WERI-Rb-1 (cell line): ENCODE results near the gene BPNT1.
A peak's percentile ranks its signal among the peaks of the same experiment; 100 is the strongest.
"Not testable (repeated sequence)": the region's sequence is repeated elsewhere in the genome, so short reads cannot be mapped to it uniquely, and the experiment has no call there.

Experiments used
- DNase-seq: peaks from one replicate; pipeline ENCODE4 v3.0.0-alpha.2; 2020
- H3K27ac ChIP-seq: fragments of 250-450 bp; sonication (Bioruptor Pico); 2 replicates; pipeline ENCODE4 v1.5.1; 2020; ENCODE audit warnings: mild to moderate bottlenecking, moderate library complexity
- H3K27me3 ChIP-seq: fragments of 250-450 bp; sonication (Bioruptor Pico); 2 replicates; pipeline ENCODE4 v1.5.1; 2021; ENCODE audit warnings: mild to moderate bottlenecking, low read depth, moderate library complexity; ENCODE audit not compliant: insufficient read depth, severe bottlenecking
- H3K36me3 ChIP-seq: fragments of 250-450 bp; sonication (Bioruptor Pico); 2 replicates; pipeline ENCODE4 v1.5.1; 2020; ENCODE audit warnings: mild to moderate bottlenecking, moderate library complexity
- H3K4me3 ChIP-seq: 2 replicates; pipeline ENCODE4 v1.5.1; 2011; ENCODE audit warnings: low read depth, mild to moderate bottlenecking, control low read depth, low read length
- H3K9me3 ChIP-seq: fragments of 250-450 bp; sonication (Bioruptor Pico); 2 replicates; pipeline ENCODE4 v1.5.1; 2021; ENCODE audit warnings: mild to moderate bottlenecking, moderate library complexity; ENCODE audit not compliant: severe bottlenecking
- TF ChIP-seq, protein P1 (sequence below): IDR thresholded peaks from 2 replicates; pipeline ENCODE4 v1.5.1; 2011; ENCODE audit warnings: low read depth, mild to moderate bottlenecking, control low read depth, inconsistent platforms, low read length

Gene BPNT1

DNA sequence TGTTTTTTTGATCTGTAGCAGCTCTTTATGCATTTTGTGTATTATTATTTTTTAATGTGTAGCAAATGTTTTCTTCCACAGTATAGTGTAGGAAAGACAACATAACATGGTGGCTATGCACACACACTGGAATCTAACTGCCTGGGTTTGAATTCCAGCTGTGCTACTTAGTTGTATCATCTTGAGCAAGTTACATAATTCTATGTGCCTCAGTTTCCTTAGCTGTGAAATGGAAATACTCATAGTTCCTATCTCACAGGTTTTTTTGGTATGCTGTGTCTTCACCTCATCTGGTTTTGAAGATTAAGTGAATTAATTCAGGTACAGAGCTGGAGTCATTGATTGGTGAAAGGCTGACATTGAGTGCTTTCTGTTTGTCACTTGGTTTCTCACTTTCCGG lies 3.1 kb upstream of the BPNT1 start:
- Histone ChIP-seq H3K9me3 (no peaks in the 10 kb centered on the region), H3K27me3 (no peaks in the 10 kb centered on the region), H3K36me3 (peaks cover 13% of the 10 kb centered on the region), H3K27ac (no peak overlapping the region), H3K4me3 (no peak overlapping the region)
- no peak for DNase-seq
- TF ChIP-seq, protein P1, sequence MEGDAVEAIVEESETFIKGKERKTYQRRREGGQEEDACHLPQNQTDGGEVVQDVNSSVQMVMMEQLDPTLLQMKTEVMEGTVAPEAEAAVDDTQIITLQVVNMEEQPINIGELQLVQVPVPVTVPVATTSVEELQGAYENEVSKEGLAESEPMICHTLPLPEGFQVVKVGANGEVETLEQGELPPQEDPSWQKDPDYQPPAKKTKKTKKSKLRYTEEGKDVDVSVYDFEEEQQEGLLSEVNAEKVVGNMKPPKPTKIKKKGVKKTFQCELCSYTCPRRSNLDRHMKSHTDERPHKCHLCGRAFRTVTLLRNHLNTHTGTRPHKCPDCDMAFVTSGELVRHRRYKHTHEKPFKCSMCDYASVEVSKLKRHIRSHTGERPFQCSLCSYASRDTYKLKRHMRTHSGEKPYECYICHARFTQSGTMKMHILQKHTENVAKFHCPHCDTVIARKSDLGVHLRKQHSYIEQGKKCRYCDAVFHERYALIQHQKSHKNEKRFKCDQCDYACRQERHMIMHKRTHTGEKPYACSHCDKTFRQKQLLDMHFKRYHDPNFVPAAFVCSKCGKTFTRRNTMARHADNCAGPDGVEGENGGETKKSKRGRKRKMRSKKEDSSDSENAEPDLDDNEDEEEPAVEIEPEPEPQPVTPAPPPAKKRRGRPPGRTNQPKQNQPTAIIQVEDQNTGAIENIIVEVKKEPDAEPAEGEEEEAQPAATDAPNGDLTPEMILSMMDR: no peak

DNA sequence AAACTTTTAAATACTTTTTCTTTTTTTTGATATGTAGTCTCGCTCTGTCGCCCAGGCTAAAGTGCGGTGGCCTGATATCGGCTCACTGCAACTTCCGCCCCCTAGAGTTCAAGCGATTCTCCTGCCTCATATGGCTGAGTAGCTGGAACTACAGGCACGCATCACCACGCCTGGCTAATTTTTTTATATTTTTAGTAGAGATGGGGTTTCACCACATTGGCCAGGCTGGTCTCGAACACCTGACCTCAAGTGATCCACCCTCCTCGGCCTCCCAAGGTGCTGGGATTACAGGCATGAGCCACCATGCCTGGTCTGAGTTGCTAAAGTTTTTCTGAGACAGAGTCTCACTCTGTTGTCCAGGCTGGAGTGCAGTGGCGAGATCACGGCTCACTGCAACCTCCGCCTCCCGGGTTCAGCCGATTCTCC lies 3.3 kb downstream of the BPNT1 start:
- not testable (repeated sequence) for H3K36me3 ChIP-seq, H3K27ac ChIP-seq, H3K27me3 ChIP-seq, H3K9me3 ChIP-seq, H3K4me3 ChIP-seq, DNase-seq
- TF ChIP-seq, protein P1: peak; percentile 31; the same call in 1 of the 2 replicates

GRCh38 chr1:220084460-220084859 lies 5.1 kb downstream of the BPNT1 start:
- Histone ChIP-seq H3K36me3 (peaks cover 4% of the 10 kb centered on the region), H3K27ac (no peak overlapping the region), H3K4me3 (no peak overlapping the region), H3K27me3 (no peaks in the 10 kb centered on the region), H3K9me3 (peaks cover 4% of the 10 kb centered on the region)
- TF ChIP-seq, protein P1: no peak
- DNase-seq: no peak

GRCh38 chr1:220077887-220078286 lies 11.7 kb downstream of the BPNT1 start:
- H3K36me3 ChIP-seq: peaks cover 21% of the 10 kb centered on the region
- TF ChIP-seq, protein P1: no peak

GRCh38 chr1:220076861-220077762 lies 12.5 kb downstream of the BPNT1 start:
- Histone ChIP-seq H3K36me3 (peaks cover 27% of the 10 kb centered on the region), H3K27ac (no peak overlapping the region)

More at GRCh38 chr1:220077887-220078286, 11.7 kb downstream of the BPNT1 start:
- Histone ChIP-seq H3K27me3 (no peaks in the 10 kb centered on the region), H3K9me3 (peaks cover 4% of the 10 kb centered on the region), H3K4me3 (no peak overlapping the region), H3K27ac (no peak overlapping the region)
- no peak for DNase-seq

More at GRCh38 chr1:220076861-220077762, 12.5 kb downstream of the BPNT1 start:
- Histone ChIP-seq H3K9me3 (peaks cover 4% of the 10 kb centered on the region), H3K27me3 (no peaks in the 10 kb centered on the region), H3K4me3 (no peak overlapping the region)
- DNase-seq: no peak
- TF ChIP-seq, protein P1: no peak
